Stimulated activated CD4-positive, alpha-beta T cell treated with anti-CD3 and anti-CD28 coated beads, Interleukin-2, amount 100 ng/mL, for 24 hours (primary cell): ENCODE data around the gene CNN1.
A peak's percentile ranks its signal among the peaks of the same experiment; 100 is the strongest.

Experiments
- DNase-seq, 2 donors: peaks; one replicate each; pipeline ENCODE4 v3.0.0-alpha.2; 2020

Gene CNN1

GRCh38 chr19:11538232-11539036 is at the start of gene CNN1:
CNN1 (plus strand) TSS chr19:11538851; CDS start chr19:11538928, 77 bp downstream.
- no peak for DNase-seq

- no peak for DNase-seq
Observed at GRCh38 chr19:11489378-11489777, 49.3 kb upstream of the CNN1 start.

GRCh38 chr19:11494634-11495285 is 43.9 kb upstream of the CNN1 start:
- DNase-seq, result no peak

- DNase-seq, result no peak
Observed at GRCh38 chr19:11495481-11495880, 43.2 kb upstream of the CNN1 start.

GRCh38 chr19:11495885-11496284 is 42.8 kb upstream of the CNN1 start:
- no peak for DNase-seq

- DNase-seq, result peak; percentile 73 to 78
Observed at GRCh38 chr19:11496391-11497163, 42.1 kb upstream of the CNN1 start.

GRCh38 chr19:11499220-11499726 is 39.4 kb upstream of the CNN1 start:
- no peak for DNase-seq

- no peak for DNase-seq
Observed at GRCh38 chr19:11499890-11500420, 38.7 kb upstream of the CNN1 start.

- DNase-seq, result no peak
Observed at GRCh38 chr19:11504502-11505031, 34.1 kb upstream of the CNN1 start.

GRCh38 chr19:11505032-11505503 is 33.6 kb upstream of the CNN1 start:
- DNase-seq, result peak; percentile 96 to 99

GRCh38 chr19:11505504-11506100 is 33.0 kb upstream of the CNN1 start, which contains the start of gene ZNF653:
ZNF653 (minus strand) TSS chr19:11505839; CDS start chr19:11505786, 53 bp downstream.
- peak; percentile 94 for DNase-seq

GRCh38 chr19:11506101-11506555 is 32.5 kb upstream of the CNN1 start:
- DNase-seq, result no peak

- DNase-seq, result no peak
Observed at GRCh38 chr19:11506967-11507366, 31.7 kb upstream of the CNN1 start.

GRCh38 chr19:11507370-11508078 is 31.1 kb upstream of the CNN1 start:
- no peak for DNase-seq

- DNase-seq, result no peak
Observed at GRCh38 chr19:11510444-11510843, 28.2 kb upstream of the CNN1 start.

GRCh38 chr19:11513946-11514345 is 24.7 kb upstream of the CNN1 start:
- DNase-seq, result no peak

- DNase-seq, result no peak
Observed at GRCh38 chr19:11519138-11519537, 19.5 kb upstream of the CNN1 start.

GRCh38 chr19:11528551-11529341 is 9.9 kb upstream of the CNN1 start, which contains the start of gene ECSIT:
ECSIT (minus strand) TSS chr19:11529134; CDS start chr19:11519170, 9,964 bp downstream.
- peak; percentile 93 to 94 for DNase-seq

- peak; percentile 39 to 61 for DNase-seq
Observed at GRCh38 chr19:11530432-11530831, 8.2 kb upstream of the CNN1 start.

GRCh38 chr19:11534538-11534937 is 4.1 kb upstream of the CNN1 start:
- DNase-seq, result no peak
